GM18868 (cell line): ENCODE measurements around the gene HOXA11.
A peak's percentile ranks its signal among the peaks of the same experiment; 100 is the strongest.

ENCODE experiments used
- ATAC-seq: cut with Tn5 transposase; IDR thresholded peaks from one replicate; pipeline ENCODE4 v1.9.1; 2021; ENCODE audit warnings: mild to moderate bottlenecking, moderate library complexity; ENCODE audit not compliant: unreplicated experiment

Gene HOXA11

DNA sequence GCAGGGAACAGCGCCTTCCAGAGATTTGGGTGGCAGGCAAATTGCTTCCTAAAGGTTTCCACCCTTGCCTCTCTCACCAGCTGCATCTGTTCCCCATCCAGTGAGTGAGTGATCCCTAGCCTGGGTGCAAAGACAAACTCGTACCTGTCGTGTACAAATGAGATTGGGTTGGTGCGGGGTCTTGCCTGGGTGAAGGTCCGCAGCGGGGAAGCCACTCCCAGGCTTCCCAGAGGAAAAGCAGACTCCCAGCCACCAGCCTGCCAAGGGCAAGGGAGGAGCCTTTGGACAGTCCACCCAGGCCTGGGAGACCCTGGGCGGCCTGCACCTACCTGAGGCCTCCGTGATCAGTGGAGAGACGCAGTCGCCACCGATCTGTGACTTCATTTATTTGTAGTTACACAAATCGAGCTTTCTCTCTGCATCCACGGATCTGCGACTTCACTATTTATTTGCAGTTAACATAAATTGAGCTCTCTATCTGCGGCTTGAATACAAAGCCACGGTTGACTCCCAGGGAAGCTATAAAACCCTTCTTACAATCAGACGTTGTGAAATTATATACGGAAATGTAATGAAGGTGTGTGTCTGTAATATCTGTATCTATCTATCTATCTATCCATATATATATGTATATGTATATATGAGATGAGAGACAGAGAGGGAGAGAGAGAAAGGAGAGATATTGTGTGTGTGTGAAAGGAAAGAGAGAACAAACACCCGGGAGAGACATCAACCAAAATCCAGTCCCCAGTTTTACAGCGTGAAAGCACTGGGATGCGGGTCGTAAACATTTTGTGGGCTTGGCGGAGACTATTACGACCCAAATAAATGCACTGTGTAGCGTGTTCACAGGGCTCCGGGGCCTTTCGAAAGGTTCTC lies 25.5 kb downstream of the HOXA11 start:
- no peak for ATAC-seq

DNA sequence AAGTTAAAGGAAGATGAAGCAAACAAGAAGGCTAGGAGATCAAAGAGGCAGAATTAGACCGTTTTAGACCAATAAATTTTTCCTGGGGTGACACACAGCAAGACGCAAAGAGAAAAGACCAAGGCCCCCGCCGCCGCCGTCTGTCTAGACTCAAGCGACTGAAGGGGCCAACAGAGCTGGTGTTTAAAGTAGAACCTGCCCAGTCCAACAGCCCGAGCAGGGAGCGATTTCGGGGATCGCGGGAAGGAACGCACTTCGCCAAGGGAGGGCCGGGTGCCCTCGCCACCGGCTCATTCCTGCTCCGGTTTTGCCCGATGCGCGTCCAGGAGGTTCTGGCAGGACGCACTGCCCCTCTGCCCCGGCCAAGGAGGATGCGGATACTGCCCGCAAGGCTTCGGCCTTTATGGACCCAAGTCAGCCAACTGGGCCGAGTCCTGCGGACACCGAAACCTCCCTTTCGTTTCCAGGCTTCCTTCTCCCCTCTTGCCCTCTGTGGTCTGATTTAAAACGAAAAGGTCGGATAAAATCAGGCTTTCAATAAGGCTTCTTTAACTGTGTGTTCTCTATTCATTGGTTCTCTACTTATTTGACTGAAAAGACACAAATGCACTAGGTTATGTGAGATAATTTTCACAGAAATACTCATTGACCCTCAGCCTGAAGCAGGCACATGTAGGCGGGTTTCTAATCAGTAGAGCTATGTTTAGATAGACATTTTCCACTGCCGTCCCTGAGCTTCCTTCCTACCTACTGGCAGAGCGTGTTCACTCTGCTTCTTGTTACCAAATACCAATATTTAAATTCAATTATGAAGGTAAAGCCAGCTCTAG lies 26.4 kb downstream of the HOXA11 start:
- ATAC-seq, result no peak

- ATAC-seq, result no peak
Measured at GRCh38 chr7:27157702-27158431, 27.2 kb downstream of the HOXA11 start.

DNA sequence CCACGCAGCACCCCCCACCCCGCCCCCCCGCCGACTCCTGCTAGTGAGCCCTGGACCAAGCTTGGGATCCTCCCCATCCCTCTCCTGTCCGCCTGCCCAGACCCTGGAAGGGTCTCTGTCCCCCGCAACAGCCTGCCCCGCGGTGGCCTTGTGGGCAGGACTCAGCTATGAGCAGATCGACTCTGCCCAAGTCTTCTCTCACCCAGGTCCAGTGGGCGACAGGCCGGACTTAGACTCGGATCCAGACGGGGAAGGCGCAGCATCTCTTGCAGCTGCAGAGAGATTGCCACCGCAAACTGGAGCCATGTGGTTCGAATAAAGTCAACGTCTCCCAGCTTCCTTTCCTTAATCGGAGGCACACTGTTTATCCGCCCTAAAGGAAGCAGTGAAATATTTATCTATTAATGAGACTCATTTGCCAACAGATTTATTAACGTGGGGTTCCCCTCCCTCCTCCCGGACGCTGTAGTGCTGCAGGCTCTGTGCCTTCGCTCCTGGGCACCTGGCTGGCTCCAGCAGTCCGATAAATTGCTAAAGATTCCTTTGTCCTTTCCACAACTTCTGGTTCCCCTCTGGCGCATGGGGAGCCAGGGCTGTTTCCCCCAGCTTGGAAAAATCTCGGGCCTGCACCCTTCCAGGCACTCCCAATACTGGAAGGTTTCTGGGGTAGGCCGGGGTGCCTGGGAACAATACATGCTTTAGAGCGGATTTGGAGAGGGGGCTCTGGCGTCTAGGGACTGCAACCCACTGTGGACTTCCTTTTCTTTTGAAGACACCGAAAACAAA lies 27.9 kb downstream of the HOXA11 start:
- no peak for ATAC-seq

GRCh38 chr7:27156508-27156898 lies 28.5 kb downstream of the HOXA11 start, which contains the start of gene HOXA7:
HOXA7 (minus strand) TSS chr7:27156675; CDS start chr7:27156545, 130 bp downstream.
- no peak for ATAC-seq

GRCh38 chr7:27155816-27156507 lies 29.1 kb downstream of the HOXA11 start:
- no peak for ATAC-seq

DNA sequence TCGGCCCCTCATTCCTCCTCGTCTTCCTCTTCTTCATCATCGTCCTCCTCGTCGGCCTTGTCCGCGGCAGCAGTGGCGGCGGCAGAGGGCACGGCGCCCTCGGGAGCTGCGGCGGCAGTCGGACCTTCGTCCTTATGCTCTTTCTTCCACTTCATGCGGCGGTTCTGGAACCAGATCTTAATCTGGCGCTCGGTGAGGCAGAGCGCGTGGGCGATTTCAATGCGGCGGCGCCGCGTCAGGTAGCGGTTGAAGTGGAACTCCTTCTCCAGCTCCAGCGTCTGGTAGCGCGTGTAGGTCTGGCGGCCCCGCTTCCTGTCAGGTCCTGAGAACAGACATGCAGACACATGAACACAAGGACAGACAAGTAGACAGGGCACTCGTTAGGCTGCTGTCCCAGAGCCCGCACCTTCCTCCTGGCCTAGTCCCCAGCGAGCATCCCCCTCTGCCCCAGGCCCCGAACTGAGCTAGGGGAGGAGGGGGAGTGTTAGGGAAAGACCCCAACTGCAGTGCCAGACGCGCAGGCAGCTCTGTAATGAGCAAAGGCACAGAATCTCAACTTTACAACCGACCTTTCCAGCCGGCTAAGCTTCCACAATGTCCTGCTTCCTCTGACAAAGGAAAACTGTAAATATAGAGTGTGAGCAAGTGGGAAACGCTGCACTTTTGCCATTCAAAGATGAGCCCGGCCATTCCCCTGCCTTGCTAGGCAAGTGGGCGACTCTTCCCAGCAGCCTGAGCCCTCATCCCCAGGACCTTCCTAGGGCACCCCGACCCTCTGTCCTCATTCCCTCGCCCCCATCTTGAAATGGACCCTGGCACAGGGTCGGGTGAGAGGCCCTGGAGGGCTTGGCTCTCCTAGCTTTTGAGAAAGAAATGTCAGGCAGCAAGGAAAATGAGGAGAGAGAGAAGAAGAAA lies 29.9 kb downstream of the HOXA11 start:
- no peak for ATAC-seq

GRCh38 chr7:27154369-27154768 lies 30.7 kb downstream of the HOXA11 start:
- no peak for ATAC-seq

DNA sequence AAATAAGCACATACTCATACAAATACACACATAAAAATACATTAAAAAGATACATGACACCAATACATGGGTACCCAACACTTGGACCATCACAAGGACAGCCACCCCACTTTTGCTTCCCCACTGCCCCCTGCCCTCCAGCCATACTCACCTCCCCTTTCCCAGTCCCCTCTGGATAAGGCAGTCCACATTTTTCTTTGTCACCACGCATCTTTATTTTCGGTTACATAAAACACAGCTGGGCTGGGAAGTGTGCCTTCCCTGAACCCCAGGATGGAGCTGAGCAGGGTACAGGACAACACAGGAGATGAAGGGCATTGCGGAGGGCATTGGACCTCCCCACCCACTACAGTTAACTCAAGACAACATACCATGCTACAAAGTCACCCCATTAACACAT lies 31.5 kb downstream of the HOXA11 start:
- ATAC-seq, result no peak

GRCh38 chr7:27152816-27153442 lies 32.1 kb downstream of the HOXA11 start:
- no peak for ATAC-seq

DNA sequence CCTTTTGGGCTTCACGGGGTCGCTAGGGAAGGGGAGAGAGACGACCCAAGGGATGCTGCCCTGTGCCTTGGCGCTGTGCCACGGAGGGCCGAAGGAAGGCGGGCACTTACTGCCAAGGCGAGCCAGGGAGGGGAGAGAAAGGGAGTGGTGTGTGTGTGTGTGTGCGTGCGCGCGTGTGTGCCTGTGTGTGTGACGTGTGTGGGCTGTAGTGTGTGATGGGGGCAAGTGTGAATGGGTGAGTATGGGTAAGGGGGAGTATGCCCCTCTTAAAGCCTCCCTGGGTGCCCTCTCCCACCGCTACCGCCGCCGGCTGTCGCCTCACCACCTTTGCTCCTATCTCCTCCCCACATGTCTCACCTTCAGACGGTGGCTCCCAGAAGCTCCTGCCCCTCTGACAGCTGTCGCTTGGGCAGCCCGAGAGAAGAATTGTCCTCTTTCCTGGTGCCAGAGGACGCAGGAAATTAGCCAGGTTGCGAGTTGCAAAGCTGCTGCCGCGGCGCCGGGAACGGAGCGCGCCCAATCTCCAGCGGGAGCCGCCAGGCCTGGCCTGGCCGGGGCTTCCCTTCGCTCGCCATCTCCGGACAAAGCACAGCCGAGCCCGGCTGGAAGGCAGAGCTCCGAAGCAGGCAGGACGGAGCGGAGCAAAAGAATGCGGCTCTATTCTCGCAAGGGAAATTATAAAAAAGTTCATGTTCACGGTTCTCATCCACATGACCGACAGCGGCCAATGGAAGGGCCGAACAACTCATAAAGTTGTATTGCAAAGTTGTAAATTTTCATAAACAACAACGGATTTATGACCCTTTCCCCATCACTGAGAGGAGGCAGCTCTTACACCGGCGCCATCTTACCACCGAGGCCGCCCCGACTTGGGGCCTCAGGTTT lies 32.9 kb downstream of the HOXA11 start, which contains the start of gene HOXA3:
Gene HOXA3, minus strand, starts transcription at position 653 of the 885 bp plus-strand sequence. CDS start 41,943 bp downstream, outside the sequence.
- no peak for ATAC-seq

- no peak for ATAC-seq
Measured at GRCh38 chr7:27151341-27151930, 33.6 kb downstream of the HOXA11 start.

DNA sequence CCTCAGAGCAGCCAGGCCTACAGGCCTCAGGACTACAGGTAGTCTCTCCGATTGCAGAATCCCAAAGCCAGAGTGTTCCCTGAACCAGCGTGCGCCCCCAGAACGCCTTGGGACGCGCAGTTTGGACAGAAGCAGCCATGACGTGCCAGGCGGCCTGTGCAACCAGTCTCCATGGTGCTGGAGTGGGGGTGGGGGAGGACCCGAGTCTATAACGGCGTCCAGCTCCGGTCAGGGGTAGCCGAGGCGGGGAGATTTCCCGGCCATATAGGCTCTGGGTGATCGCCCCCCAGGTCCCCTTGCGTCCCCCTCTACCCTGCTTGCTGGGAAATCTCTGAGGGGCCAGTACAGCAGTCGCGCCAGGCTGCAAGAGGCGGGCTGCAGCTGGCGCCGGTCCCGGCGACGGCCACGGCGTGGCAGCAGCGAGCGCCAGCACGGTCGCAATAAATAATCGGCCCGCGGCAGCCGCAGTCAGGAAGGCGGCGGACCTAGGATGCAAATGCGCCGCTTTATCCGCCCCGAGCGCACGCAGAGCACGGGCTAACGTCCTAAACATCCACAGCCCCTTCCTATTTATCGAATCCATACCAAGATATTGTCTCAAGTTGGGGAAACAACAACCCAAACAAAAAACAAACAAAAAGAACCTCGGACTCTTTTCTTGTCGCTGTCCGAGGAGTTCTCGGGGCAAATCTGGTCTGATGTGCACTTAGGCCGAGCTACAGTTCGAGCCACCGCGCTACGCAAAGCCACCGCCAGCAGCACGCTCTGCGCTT lies 34.3 kb downstream of the HOXA11 start:
- peak; percentile 89 for ATAC-seq

- peak; percentile 13 for ATAC-seq
Measured at GRCh38 chr7:27149842-27150567, 35.0 kb downstream of the HOXA11 start.
